Activated T-helper 2 cell treated with anti-CD3 and anti-CD28 coated beads, Interferon-gamma antibody, Interleukin-2, Interleukin-4, amounts not matched to agents 10 μg/mL and 5 μg/mL and 100 μg/mL, durations not matched to agents 14 hours and 24 hours and 36 hours (primary cell): ENCODE results near the gene LMO2. TPM values are rescaled to one million over a fixed set of nuclear protein-coding genes. Genes with fewer than 3 reads are reported as not detected.
"Not testable (repeated sequence)": the region's sequence is repeated elsewhere in the genome, so short reads cannot be mapped to it uniquely, and the experiment has no call there.

ENCODE experiments used
- DNase-seq: peaks from one replicate; pipeline ENCODE4 v3.0.0; 2021; ENCODE audit warnings: low spot score
- H3K27ac Mint-ChIP-seq: one replicate; pipeline ENCODE4 v1.8.0; 2021; ENCODE audit warnings: mixed read lengths
- H3K27me3 Mint-ChIP-seq: one replicate; pipeline ENCODE4 v1.8.0; 2021; ENCODE audit warnings: low read depth, mixed read lengths
- H3K36me3 Mint-ChIP-seq: one replicate; pipeline ENCODE4 v1.8.0; 2021; ENCODE audit warnings: low read depth, mixed read lengths
- H3K4me1 Mint-ChIP-seq: one replicate; pipeline ENCODE4 v1.8.0; 2021; ENCODE audit warnings: low read depth, mixed read lengths
- H3K4me3 Mint-ChIP-seq: one replicate; pipeline ENCODE4 v1.8.0; 2021; ENCODE audit warnings: low read depth, mild to moderate bottlenecking, moderate library complexity, mixed read lengths
- H3K9me3 Mint-ChIP-seq: one replicate; pipeline ENCODE4 v1.8.0; 2021; ENCODE audit warnings: mixed read lengths
- intact Hi-C: fragments of 100-400 bp; cut with micrococcal nuclease; formaldehyde crosslinking; loops from one replicate; pipeline ENCODE4 v1.15.1; 2023
- total RNA-seq: library from RNA; stranded (reverse); gene quantifications from 2 replicates; pipeline ENCODE4 v1.2.3, GENCODE V29; 2022

Gene LMO2
- total RNA-seq = not detected in 2 replicates

DNA sequence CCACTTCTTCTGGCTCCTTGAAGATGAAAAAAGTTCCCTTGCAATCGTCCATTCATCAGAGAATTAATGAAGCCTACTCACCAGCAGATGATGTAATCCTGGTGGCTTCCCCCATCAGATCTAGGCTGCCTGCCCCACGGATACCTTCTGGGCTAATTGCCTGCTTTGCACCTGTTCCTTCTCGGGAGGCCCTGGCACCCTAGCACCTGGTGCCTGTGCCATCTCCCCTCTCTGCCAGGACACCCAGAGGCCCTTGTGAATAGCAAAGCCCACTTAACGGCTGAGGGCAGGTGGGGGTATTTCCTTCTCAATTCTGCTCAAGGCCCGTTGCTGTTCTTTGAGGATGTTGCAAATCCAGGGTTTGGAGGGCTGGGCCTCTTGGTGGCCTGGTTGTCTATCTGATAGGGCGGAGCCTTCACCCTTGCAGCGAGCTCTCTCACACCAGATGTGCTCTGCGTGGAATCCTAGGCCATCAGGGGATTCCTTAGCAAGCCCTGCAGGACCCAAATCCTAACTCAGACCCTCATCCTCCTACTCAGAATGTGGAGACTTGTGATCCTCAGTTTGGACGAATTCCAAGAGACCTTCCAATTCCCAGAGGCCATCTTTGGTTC, at the start of gene LMO2:
LMO2 (minus strand) TSS at position 363 of the 614 bp plus-strand sequence. CDS start 22,360 bp downstream, outside the sequence.
- Mint-ChIP-seq H3K4me1 (peaks cover 19% of the 10 kb centered on the region), H3K9me3 (no peaks in the 10 kb centered on the region), H3K36me3 (no peaks in the 10 kb centered on the region), H3K27ac (no peak within 1 kb of the TSS), H3K4me3 (no peak within 1 kb of the TSS), H3K27me3 (peaks cover 86% of the 10 kb centered on the region)
- intact Hi-C loops = loop anchor here (2.0 to 10.0 kb wide), 4 partner anchors 21 to 1383 kb away; no protein-coding TSS in a partner anchor
- DNase-seq = no peak

GRCh38 chr11:33940538-33940815, 48.6 kb upstream of the LMO2 start:
- Mint-ChIP-seq H3K4me3 (no peak overlapping the region), H3K4me1 (no peaks in the 10 kb centered on the region), H3K27me3 (no peaks in the 10 kb centered on the region), H3K9me3 (no peaks in the 10 kb centered on the region), H3K36me3 (no peaks in the 10 kb centered on the region), H3K27ac (no peak overlapping the region)
- intact Hi-C loops = no loop called here
- DNase-seq = no peak

DNA sequence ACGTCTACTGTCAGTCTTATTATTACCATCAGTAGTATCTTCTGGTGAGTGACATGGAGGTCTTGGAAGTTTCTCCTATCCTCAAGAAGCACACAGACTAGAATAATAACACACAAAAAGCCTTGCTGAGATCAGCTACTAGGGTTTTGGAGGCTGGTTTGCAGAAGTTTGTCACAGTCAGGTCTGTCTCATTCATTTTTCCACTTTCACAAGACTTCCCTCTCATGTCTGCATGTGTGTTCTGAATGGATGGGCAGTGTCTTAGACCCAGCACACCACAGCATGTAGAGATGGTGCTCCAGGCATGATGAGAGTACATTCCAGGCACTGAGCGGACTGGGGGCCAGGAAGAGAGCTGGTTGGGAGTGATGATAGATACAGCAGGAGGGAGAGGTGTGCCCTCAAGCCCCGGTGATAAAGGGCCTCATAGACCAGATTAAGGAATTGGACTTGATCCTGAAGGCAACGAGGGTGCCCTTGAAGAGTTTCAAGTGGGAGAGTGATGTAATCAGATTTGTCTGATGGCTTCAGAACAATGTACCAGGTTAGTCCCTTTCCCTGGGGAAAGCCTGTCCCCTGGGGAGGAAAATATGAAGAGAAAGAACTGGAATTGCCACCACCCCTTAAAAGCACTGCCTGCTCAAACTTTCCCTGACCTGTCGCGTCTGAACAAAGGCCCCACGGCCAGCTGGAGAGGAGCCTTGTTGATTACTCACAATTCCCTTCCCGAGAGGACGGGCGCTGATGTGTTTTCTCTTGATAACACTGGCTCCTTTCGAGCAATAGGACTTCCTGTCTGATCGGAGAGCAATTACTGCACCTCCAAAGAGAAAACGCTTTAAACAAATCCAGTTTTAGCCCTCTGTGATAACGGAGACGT, 45.1 kb upstream of the LMO2 start:
- Mint-ChIP-seq H3K36me3 (no peaks in the 10 kb centered on the region), H3K4me3 (no peak overlapping the region), H3K9me3 (peaks cover 7% of the 10 kb centered on the region)

DNA sequence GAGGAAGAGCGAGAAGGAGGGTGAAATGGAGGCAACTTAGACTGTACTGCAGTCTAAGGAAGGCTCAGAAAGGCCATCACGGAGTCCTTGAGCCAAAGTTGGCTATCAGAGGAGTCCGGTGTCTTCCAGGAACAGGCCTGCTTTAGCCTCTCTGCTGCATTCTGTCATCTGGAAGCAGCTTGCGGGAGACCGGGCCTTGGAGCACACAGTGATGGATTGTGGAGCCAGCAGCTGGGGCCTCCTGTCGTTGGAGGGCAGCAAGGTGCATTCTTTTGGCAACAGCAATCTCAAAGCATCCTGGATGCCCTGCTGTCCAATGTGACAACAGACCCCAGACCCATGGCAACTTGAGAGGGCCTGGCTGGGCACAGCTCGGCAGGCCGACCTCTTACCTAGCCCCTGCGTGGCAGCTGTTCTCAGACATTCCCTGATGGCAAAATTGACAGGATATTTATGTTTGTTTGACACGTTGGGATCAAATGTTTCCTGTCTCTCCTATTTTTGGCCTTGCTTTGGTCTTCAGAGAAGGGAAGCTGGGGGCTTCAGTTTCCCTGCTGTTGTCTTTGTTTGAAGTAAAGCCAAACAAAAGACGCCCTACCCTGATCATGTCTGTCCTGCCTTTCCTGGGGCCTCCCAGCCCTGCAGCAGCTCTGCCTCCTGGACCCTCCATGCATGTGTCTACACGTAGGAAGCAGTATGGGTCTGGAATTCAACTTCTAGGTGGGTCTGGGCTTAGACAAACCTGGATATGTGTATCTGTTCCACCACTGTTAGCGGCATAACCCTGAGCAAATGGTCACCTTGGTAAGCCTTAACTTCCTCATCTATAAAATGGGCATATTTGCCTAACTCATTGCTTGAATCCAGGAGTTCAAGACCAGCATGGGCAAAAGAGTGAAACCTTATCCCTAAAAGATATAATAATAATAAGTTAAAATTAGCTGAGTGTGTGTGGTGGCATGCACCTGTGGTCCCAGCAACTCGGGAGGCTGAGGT, 43.9 kb upstream of the LMO2 start:
- Mint-ChIP-seq H3K36me3 (no peaks in the 10 kb centered on the region), H3K9me3 (peaks cover 11% of the 10 kb centered on the region), H3K27me3 (peaks cover 6% of the 10 kb centered on the region), H3K4me1 (no peaks in the 10 kb centered on the region), H3K27ac (no peak overlapping the region), H3K4me3 (no peak overlapping the region)
- DNase-seq = no peak
- intact Hi-C loops = no loop called here

More for the DNA sequence above, 45.1 kb upstream of the LMO2 start:
- H3K4me1 Mint-ChIP-seq = no peaks in the 10 kb centered on the region
- H3K27me3 Mint-ChIP-seq = peaks cover 3% of the 10 kb centered on the region
- intact Hi-C loops = no loop called here
- H3K27ac Mint-ChIP-seq = no peak overlapping the region
- DNase-seq = no peak

DNA sequence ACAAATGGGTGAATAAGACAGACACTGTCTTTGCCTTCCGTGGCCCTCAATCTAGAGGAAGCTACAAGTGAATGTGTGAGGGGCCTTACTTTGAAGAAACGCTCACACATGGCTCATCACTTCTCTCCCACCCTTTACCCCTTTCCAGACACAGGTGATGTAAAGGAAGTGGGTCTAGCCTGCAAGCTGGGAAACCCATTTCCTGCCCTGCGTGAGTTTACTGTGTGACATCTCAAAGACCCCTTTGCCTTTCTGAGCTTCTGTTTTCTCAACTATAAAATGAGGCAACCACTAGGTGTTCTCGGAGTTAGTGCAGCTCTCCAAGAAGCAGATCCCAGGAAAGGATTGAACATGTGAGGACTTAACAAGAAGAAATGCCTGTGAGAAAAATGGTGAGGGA, 43.1 kb upstream of the LMO2 start:
- intact Hi-C loops = no loop called here
- Mint-ChIP-seq H3K36me3 (no peaks in the 10 kb centered on the region), H3K27ac (no peak overlapping the region), H3K4me1 (no peaks in the 10 kb centered on the region), H3K9me3 (peaks cover 11% of the 10 kb centered on the region), H3K27me3 (peaks cover 9% of the 10 kb centered on the region), H3K4me3 (no peak overlapping the region)
- no peak for DNase-seq

- Mint-ChIP-seq H3K4me1 (no peaks in the 10 kb centered on the region), H3K4me3 (no peak overlapping the region), H3K27me3 (peaks cover 10% of the 10 kb centered on the region), H3K27ac (no peak overlapping the region), H3K36me3 (no peaks in the 10 kb centered on the region), H3K9me3 (peaks cover 11% of the 10 kb centered on the region)
- no peak for DNase-seq
- intact Hi-C loops = no loop called here
These were observed 42.6 kb upstream of the LMO2 start for GRCh38 chr11:33934450-33934849.

DNA sequence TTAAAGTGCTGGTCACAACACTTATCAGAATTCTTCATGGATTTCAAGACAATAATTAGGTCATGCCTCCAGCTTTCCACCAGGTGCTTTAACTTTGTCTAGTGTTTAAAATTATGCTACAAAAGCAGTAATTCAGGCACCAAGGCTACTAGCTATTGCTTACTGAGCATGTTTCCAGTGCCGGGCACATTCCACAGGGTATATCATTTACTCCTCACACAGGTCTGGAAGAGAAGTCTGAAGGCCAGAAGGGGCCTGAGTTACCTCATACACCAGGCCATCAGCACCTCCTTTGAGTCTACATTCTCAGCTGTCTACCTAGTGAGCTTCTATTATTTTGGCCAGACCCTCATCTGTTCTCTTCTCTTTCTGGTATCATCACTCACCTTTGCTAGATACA, 41.7 kb upstream of the LMO2 start:
- H3K36me3 Mint-ChIP-seq = no peaks in the 10 kb centered on the region
- DNase-seq = no peak
- no peaks in the 10 kb centered on the region for H3K4me1 Mint-ChIP-seq
- peaks cover 12% of the 10 kb centered on the region for H3K27me3 Mint-ChIP-seq
- H3K4me3 Mint-ChIP-seq = no peak overlapping the region
- intact Hi-C loops = no loop called here
- no peak overlapping the region for H3K27ac Mint-ChIP-seq
- peaks cover 11% of the 10 kb centered on the region for H3K9me3 Mint-ChIP-seq

GRCh38 chr11:33932721-33933120, 40.8 kb upstream of the LMO2 start:
- no peak overlapping the region for H3K4me3 Mint-ChIP-seq
- intact Hi-C loops = no loop called here
- H3K9me3 Mint-ChIP-seq = peaks cover 11% of the 10 kb centered on the region
- H3K4me1 Mint-ChIP-seq = no peaks in the 10 kb centered on the region
- no peak overlapping the region for H3K27ac Mint-ChIP-seq
- DNase-seq = no peak
- no peaks in the 10 kb centered on the region for H3K36me3 Mint-ChIP-seq
- H3K27me3 Mint-ChIP-seq = peaks cover 12% of the 10 kb centered on the region

- H3K27ac Mint-ChIP-seq, intact Hi-C loops: not testable (repeated sequence)
These were observed 40.0 kb upstream of the LMO2 start for GRCh38 chr11:33931739-33932366.

DNA sequence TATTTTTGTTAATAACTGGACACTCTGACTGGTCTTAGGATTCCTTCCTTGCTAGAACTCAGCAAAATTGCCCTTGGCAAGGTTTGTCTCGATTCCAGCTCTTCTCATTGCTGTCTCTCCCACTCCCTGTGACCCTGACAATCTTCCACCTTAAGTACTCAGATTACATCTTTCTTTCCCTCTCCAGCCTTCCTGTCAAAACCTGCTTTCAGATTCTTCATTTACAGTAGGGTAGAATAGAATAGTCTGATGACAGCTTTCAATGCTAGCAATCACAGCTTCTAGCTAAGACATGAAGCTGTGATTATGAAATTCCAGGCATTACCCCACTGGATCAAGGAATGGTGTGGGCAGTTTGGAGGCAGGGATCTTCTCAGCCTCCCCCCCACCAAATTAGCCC, 39.2 kb upstream of the LMO2 start:
- no peak overlapping the region for H3K4me3 Mint-ChIP-seq
- H3K27ac Mint-ChIP-seq = no peak overlapping the region
- peaks cover 11% of the 10 kb centered on the region for H3K9me3 Mint-ChIP-seq
- no peaks in the 10 kb centered on the region for H3K4me1 Mint-ChIP-seq
- H3K36me3 Mint-ChIP-seq = no peaks in the 10 kb centered on the region
- H3K27me3 Mint-ChIP-seq = peaks cover 12% of the 10 kb centered on the region
- no peak for DNase-seq
- intact Hi-C loops = no loop called here

More at GRCh38 chr11:33931739-33932366, 40.0 kb upstream of the LMO2 start:
- Mint-ChIP-seq H3K27me3 (peaks cover 12% of the 10 kb centered on the region), H3K9me3 (peaks cover 11% of the 10 kb centered on the region)
- H3K36me3 Mint-ChIP-seq, H3K4me3 Mint-ChIP-seq, DNase-seq, H3K4me1 Mint-ChIP-seq: not testable (repeated sequence)

- Mint-ChIP-seq H3K27ac (no peak overlapping the region), H3K4me3 (no peak overlapping the region), H3K27me3 (peaks cover 12% of the 10 kb centered on the region), H3K4me1 (no peaks in the 10 kb centered on the region), H3K36me3 (no peaks in the 10 kb centered on the region), H3K9me3 (peaks cover 11% of the 10 kb centered on the region)
- intact Hi-C loops = no loop called here
- DNase-seq = no peak
These were observed 38.6 kb upstream of the LMO2 start for GRCh38 chr11:33930317-33931021.

DNA sequence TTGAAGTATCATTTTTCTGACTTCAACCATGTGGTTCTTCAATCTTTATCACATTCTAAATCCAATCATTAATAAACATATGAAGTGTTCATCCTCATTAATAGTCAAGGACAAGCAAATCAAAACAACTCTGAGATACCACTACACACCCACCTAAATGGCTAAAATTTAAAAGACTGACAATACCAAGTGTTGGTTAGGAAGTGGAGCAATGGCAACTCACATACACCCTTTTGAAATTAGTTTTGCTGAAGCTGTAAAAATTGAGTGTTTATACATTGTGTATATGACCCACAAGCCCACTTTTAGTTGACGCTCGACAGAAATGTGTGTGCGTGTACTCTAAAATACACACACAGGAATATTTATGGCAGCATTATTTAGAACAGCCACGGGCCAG, 36.7 kb upstream of the LMO2 start:
- H3K36me3 Mint-ChIP-seq = no peaks in the 10 kb centered on the region
- intact Hi-C loops = no loop called here
- peaks cover 11% of the 10 kb centered on the region for H3K27me3 Mint-ChIP-seq
- DNase-seq = no peak
- no peak overlapping the region for H3K27ac Mint-ChIP-seq
- no peak overlapping the region for H3K4me3 Mint-ChIP-seq
- peaks cover 11% of the 10 kb centered on the region for H3K9me3 Mint-ChIP-seq
- H3K4me1 Mint-ChIP-seq = no peaks in the 10 kb centered on the region
